ENCODE measurements around the gene EFCC1.

The EFCC1 gene

DNA sequence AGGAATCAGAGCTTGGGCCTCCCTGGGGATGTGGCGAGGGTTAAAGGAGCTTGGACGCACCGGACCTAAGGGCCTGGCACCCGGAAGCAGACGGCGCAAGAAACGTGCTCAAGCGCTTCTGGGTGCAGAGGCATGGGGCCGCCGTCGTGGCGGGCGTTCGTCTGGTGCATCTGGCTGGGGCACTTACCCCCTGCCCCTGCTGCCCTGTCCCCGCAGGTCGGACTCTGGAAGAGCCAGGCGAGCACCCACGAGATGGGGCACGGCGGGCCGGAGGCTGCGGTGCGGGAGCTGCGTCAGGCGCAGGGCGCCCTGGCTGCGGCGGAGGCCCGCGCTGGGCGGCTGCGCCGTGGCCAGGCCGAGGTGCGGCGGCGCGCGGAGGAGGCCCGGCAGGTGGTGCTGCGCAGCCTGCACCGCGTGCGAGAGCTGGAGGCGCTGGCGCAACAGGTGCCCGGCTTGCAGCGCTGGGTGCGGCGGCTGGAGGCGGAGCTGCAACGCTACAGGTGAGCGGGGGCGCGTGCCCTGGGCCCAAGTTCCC, 2.5 kb downstream of the EFCC1 start:
- no peak overlapping the region for H2AFZ ChIP-seq (ENCODE audit: insufficient read depth, low read length, poor library complexity)
- H3K4me1 ChIP-seq (ENCODE audit: control insufficient read depth in 1 of 2, insufficient read depth in 2 of 2, low read length in 2 of 2) = peaks cover 0 to 14% of the 10 kb centered on the region in 2 experiments
- H3K27me3 ChIP-seq (ENCODE audit: insufficient read depth, low read length) = peaks cover 43% of the 10 kb centered on the region
- no peak overlapping the region for H3K9ac ChIP-seq (ENCODE audit: low read length)
- peaks cover 16% of the 10 kb centered on the region for H3K9me3 ChIP-seq (ENCODE audit: insufficient read depth, low read depth, low read length)
- H3K4ac ChIP-seq (ENCODE audit: low read depth, low read length) = no peak overlapping the region
- no peak overlapping the region for H2BK120ac ChIP-seq (ENCODE audit: insufficient read depth, low read length, poor library complexity)
- H2AK5ac ChIP-seq (ENCODE audit: low read length) = no peak overlapping the region
- H3K23ac ChIP-seq (ENCODE audit: low read length) = no peak overlapping the region
- no peak overlapping the region for H2BK12ac ChIP-seq (ENCODE audit: low read length)
- no peak overlapping the region for H2BK5ac ChIP-seq (ENCODE audit: low read depth, low read length, poor library complexity)
- H4K12ac ChIP-seq (ENCODE audit: low read depth, low read length) = no peak overlapping the region
- no peak overlapping the region for H4K8ac ChIP-seq (ENCODE audit: low read depth, low read length)
- H3K36me3 ChIP-seq (ENCODE audit: control insufficient read depth in 1 of 2, insufficient read depth in 2 of 2, low read length in 2 of 2) = no peaks in the 10 kb centered on the region
- no peak overlapping the region for H3K27ac ChIP-seq (ENCODE audit: low read depth, low read length)
- H3K4me2 ChIP-seq (ENCODE audit: low read length) = no peak overlapping the region
- H3K18ac ChIP-seq (ENCODE audit: low read length) = no peak overlapping the region
- H3K79me1 ChIP-seq (ENCODE audit: low read length) = no peaks in the 10 kb centered on the region
- no peak overlapping the region for H3K14ac ChIP-seq (ENCODE audit: low read length)
- H4K91ac ChIP-seq (ENCODE audit: low read depth, low read length) = no peak overlapping the region
- WGBS (ENCODE audit: extremely low coverage, insufficient coverage, insufficient read length) = no CpG with 5 or more reads among the region's 55 CpGs
- DNase-seq = peak; percentile 36 to 72
- H3K79me2 ChIP-seq (ENCODE audit: control insufficient read depth, insufficient read depth, low read length, poor library complexity) = no peaks in the 10 kb centered on the region
- H3K4me3 ChIP-seq (ENCODE audit: low read depth, low read length) = no peak overlapping the region

DNA sequence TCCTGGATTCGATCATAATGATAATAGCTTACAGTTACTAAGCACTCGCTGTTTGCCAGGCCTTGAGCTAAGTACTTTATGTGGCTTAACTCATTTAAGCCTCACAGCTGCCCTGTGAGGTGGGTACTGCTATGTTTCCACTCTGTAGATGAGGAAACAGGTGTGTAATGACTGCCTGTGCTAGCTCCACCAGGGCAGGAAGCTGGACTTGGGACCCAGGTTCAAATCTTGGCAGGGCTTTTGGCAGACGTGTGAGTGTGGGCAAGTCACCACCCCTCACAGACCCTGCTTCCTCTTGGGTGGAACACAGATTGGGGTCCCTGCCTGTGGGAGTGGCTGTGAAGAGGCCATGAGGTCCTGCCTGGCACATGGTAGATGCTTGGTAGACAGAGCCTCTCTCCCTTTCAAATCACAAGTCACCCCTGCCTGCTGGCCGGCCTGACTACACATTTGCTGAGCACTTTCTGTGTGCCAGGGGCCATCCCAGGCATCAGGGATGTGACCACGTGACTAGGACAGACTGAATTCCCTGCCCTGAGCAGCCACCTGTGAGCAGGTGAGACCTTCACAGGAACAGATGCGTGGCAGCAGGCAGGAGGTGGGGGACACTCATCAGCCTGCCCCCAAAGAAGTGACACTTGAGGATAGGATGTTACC, 3.7 kb downstream of the EFCC1 start:
- H3K4me3 ChIP-seq (ENCODE audit: low read depth, low read length) = no peak overlapping the region
- H2AK5ac ChIP-seq (ENCODE audit: low read length) = no peak overlapping the region
- peaks cover 43% of the 10 kb centered on the region for H3K27me3 ChIP-seq (ENCODE audit: insufficient read depth, low read length)
- H3K4ac ChIP-seq (ENCODE audit: low read depth, low read length) = no peak overlapping the region
- H3K4me2 ChIP-seq (ENCODE audit: low read length) = no peak overlapping the region
- no peak overlapping the region for H3K18ac ChIP-seq (ENCODE audit: low read length)
- WGBS (ENCODE audit: extremely low coverage, insufficient coverage, insufficient read length) = no CpG with 5 or more reads among the region's 6 CpGs
- H2BK12ac ChIP-seq (ENCODE audit: low read length) = no peak overlapping the region
- H4K8ac ChIP-seq (ENCODE audit: low read depth, low read length) = no peak overlapping the region
- H3K27ac ChIP-seq (ENCODE audit: low read depth, low read length) = no peak overlapping the region
- H3K36me3 ChIP-seq (ENCODE audit: control insufficient read depth in 1 of 2, insufficient read depth in 2 of 2, low read length in 2 of 2) = no peaks in the 10 kb centered on the region
- peaks cover 0 to 14% of the 10 kb centered on the region in 2 experiments for H3K4me1 ChIP-seq (ENCODE audit: control insufficient read depth in 1 of 2, insufficient read depth in 2 of 2, low read length in 2 of 2)
- H2BK5ac ChIP-seq (ENCODE audit: low read depth, low read length, poor library complexity) = no peak overlapping the region
- H4K91ac ChIP-seq (ENCODE audit: low read depth, low read length) = no peak overlapping the region
- no peak overlapping the region for H3K9ac ChIP-seq (ENCODE audit: low read length)
- peaks cover 16% of the 10 kb centered on the region for H3K9me3 ChIP-seq (ENCODE audit: insufficient read depth, low read depth, low read length)
- no peak overlapping the region for H2AFZ ChIP-seq (ENCODE audit: insufficient read depth, low read length, poor library complexity)
- H3K23ac ChIP-seq (ENCODE audit: low read length) = no peak overlapping the region
- no peaks in the 10 kb centered on the region for H3K79me1 ChIP-seq (ENCODE audit: low read length)
- H3K79me2 ChIP-seq (ENCODE audit: control insufficient read depth, insufficient read depth, low read length, poor library complexity) = no peaks in the 10 kb centered on the region
- H4K12ac ChIP-seq (ENCODE audit: low read depth, low read length) = no peak overlapping the region
- no peak overlapping the region for H2BK120ac ChIP-seq (ENCODE audit: insufficient read depth, low read length, poor library complexity)
- DNase-seq = no peak
- H3K14ac ChIP-seq (ENCODE audit: low read length) = no peak overlapping the region

DNA sequence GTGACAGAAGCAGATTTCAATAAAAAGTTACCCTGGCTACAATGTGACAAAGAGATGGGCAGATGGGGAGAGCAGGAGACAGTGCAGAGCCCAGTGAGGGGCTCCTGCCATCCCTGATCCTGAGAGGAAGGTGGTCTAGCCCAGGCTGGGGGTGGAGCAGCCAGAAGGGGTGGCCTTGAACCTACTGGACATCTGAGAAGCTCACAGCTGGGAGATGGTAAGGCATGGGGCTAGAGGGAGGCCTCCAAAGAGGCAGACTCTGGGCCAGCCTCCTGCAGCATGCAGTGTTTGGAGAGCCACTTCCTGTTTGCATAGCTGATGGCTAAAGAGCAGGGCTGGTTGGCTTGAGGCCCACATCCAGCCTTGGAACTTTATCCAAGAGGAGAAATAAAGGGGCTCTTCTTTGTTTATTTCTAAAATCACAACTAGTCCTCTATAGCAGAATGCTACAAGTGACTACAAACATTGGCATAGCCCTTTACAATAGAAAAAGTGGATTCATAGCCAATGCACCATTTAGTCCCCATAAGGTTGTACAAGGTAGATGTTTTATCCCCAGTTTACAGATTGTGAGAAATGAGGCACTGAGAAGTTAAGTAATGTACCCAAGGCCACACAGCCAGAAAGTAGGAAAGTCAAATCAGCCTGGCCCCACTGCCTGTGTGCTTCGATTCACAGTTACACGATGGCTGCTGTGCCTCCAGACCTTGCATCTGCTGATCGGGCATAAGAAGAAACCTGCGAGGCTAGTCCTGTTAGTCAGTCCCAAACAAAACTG, 4.6 kb downstream of the EFCC1 start:
- DNase-seq = no peak
- Histone ChIP-seq H2AFZ (ENCODE audit: insufficient read depth, low read length, poor library complexity) (no peak overlapping the region), H2AK5ac (ENCODE audit: low read length) (no peak overlapping the region)

DNA sequence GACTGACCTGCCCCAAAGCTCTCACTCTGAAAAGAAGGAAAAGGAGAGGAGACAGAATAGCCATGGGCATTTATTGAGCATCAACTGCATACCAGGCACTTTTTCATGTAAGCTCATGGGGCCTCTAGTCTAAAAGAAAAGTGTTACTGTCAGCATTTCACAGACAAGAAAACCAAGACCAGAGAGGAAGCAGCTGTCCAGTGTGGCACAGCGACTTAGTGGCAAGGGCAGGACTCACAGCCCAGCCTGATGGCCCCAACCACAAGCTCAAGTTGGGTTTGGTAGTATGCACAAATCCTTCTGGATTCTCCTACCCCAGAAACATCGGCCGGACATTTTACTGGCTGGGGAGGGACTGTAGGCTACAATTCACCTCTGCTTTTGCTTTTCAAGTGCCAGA, 5.8 kb downstream of the EFCC1 start:
- no peak overlapping the region for H3K4me3 ChIP-seq (ENCODE audit: low read depth, low read length)
- peaks cover 13% of the 10 kb centered on the region for H3K9me3 ChIP-seq (ENCODE audit: insufficient read depth, low read depth, low read length)
- WGBS (ENCODE audit: extremely low coverage, insufficient coverage, insufficient read length) = no CpG with 5 or more reads among the region's 3 CpGs
- no peak overlapping the region for H3K4ac ChIP-seq (ENCODE audit: low read depth, low read length)
- no peak overlapping the region for H3K4me2 ChIP-seq (ENCODE audit: low read length)
- H3K27me3 ChIP-seq (ENCODE audit: insufficient read depth, low read length) = peaks cover 22% of the 10 kb centered on the region
- H3K79me2 ChIP-seq (ENCODE audit: control insufficient read depth, insufficient read depth, low read length, poor library complexity) = no peaks in the 10 kb centered on the region
- H2AFZ ChIP-seq (ENCODE audit: insufficient read depth, low read length, poor library complexity) = no peak overlapping the region
- no peak overlapping the region for H3K27ac ChIP-seq (ENCODE audit: low read depth, low read length)
- H3K79me1 ChIP-seq (ENCODE audit: low read length) = no peaks in the 10 kb centered on the region
- no peak overlapping the region for H2AK5ac ChIP-seq (ENCODE audit: low read length)
- no peaks in the 10 kb centered on the region for H3K36me3 ChIP-seq (ENCODE audit: control insufficient read depth in 1 of 2, insufficient read depth in 2 of 2, low read length in 2 of 2)
- H2BK120ac ChIP-seq (ENCODE audit: insufficient read depth, low read length, poor library complexity) = no peak overlapping the region
- H2BK5ac ChIP-seq (ENCODE audit: low read depth, low read length, poor library complexity) = no peak overlapping the region
- no peak overlapping the region for H4K8ac ChIP-seq (ENCODE audit: low read depth, low read length)
- H3K14ac ChIP-seq (ENCODE audit: low read length) = no peak overlapping the region
- H3K9ac ChIP-seq (ENCODE audit: low read length) = no peak overlapping the region
- H3K18ac ChIP-seq (ENCODE audit: low read length) = no peak overlapping the region
- no peak overlapping the region for H2BK12ac ChIP-seq (ENCODE audit: low read length)
- H4K91ac ChIP-seq (ENCODE audit: low read depth, low read length) = no peak overlapping the region
- no peak overlapping the region for H3K23ac ChIP-seq (ENCODE audit: low read length)
- DNase-seq = no peak
- peaks cover 0 to 9% of the 10 kb centered on the region in 2 experiments for H3K4me1 ChIP-seq (ENCODE audit: control insufficient read depth in 1 of 2, insufficient read depth in 2 of 2, low read length in 2 of 2)
- no peak overlapping the region for H4K12ac ChIP-seq (ENCODE audit: low read depth, low read length)

More for the DNA sequence above, 4.6 kb downstream of the EFCC1 start:
- H4K8ac ChIP-seq (ENCODE audit: low read depth, low read length) = no peak overlapping the region
- no peak overlapping the region for H3K9ac ChIP-seq (ENCODE audit: low read length)
- H3K4ac ChIP-seq (ENCODE audit: low read depth, low read length) = no peak overlapping the region
- H4K91ac ChIP-seq (ENCODE audit: low read depth, low read length) = no peak overlapping the region
- WGBS (ENCODE audit: extremely low coverage, insufficient coverage, insufficient read length) = no CpG with 5 or more reads among the region's 4 CpGs
- no peak overlapping the region for H2BK120ac ChIP-seq (ENCODE audit: insufficient read depth, low read length, poor library complexity)
- no peak overlapping the region for H3K23ac ChIP-seq (ENCODE audit: low read length)
- H2BK5ac ChIP-seq (ENCODE audit: low read depth, low read length, poor library complexity) = no peak overlapping the region
- peaks cover 33% of the 10 kb centered on the region for H3K27me3 ChIP-seq (ENCODE audit: insufficient read depth, low read length)
- peaks cover 0 to 14% of the 10 kb centered on the region in 2 experiments for H3K4me1 ChIP-seq (ENCODE audit: control insufficient read depth in 1 of 2, insufficient read depth in 2 of 2, low read length in 2 of 2)
- no peaks in the 10 kb centered on the region for H3K79me2 ChIP-seq (ENCODE audit: control insufficient read depth, insufficient read depth, low read length, poor library complexity)
- H4K12ac ChIP-seq (ENCODE audit: low read depth, low read length) = no peak overlapping the region
- H3K79me1 ChIP-seq (ENCODE audit: low read length) = no peaks in the 10 kb centered on the region
- no peak overlapping the region for H3K4me2 ChIP-seq (ENCODE audit: low read length)
- no peak overlapping the region for H3K14ac ChIP-seq (ENCODE audit: low read length)
- peaks cover 16% of the 10 kb centered on the region for H3K9me3 ChIP-seq (ENCODE audit: insufficient read depth, low read depth, low read length)
- no peak overlapping the region for H3K18ac ChIP-seq (ENCODE audit: low read length)
- H3K36me3 ChIP-seq (ENCODE audit: control insufficient read depth in 1 of 2, insufficient read depth in 2 of 2, low read length in 2 of 2) = no peaks in the 10 kb centered on the region
- H3K27ac ChIP-seq (ENCODE audit: low read depth, low read length) = no peak overlapping the region
- H2BK12ac ChIP-seq (ENCODE audit: low read length) = no peak overlapping the region
- H3K4me3 ChIP-seq (ENCODE audit: low read depth, low read length) = no peak overlapping the region

Measured in trophoblast cell (in vitro differentiated cells and primary cell).